ENCODE results near the gene CT47C1. TPM values are rescaled to one million over a fixed set of nuclear protein-coding genes. Genes with fewer than 3 reads are reported as not detected.

Gene CT47C1
- total RNA-seq, 2 experiments from 2014 or later, result not detected

- no peaks in the 10 kb centered on the region for H3K4me1 ChIP-seq (ENCODE audit: insufficient read depth, low read length, poor library complexity, severe bottlenecking)
- H3K4me3 ChIP-seq (ENCODE audit: low read depth, low read length, poor library complexity, severe bottlenecking), result no peak overlapping the region
- TF ChIP-seq EZH2phosphoT487 (IDR thresholded peaks at IDR 0.05; ENCODE audit: borderline replicate concordance, low read depth, low read length) (no peak), CTCF (conservative IDR thresholded peaks at IDR 0.05; ENCODE audit: low read length) (no peak)
- BruUV-seq (replicated peaks), result no TSS peak
- ChIA-PET POLR2A (interaction anchor here (0.6 kb wide), 1 partner anchor 98 kb away, joined by 3 read pairs; no protein-coding TSS in a partner anchor), CTCF (ENCODE audit: unreplicated experiment) (no interaction called here)
- intact Hi-C loops (cut with micrococcal nuclease; ENCODE audit: unreplicated experiment), result no loop called here
- H3K9me2 ChIP-seq (ENCODE audit: insufficient read depth, low read length), result no peaks in the 10 kb centered on the region
- no peak for DNase-seq (ENCODE audit: low spot score)
- no peaks in the 10 kb centered on the region for H3K9me3 ChIP-seq (ENCODE audit: low read length)
- no peak overlapping the region for H3K27ac ChIP-seq (ENCODE audit: low read depth, low read length, poor library complexity, severe bottlenecking)
- no peak overlapping the region for H2AFZ ChIP-seq (ENCODE audit: low read length)
- H3K4me2 ChIP-seq (ENCODE audit: low read length), result no peak overlapping the region
- H3K36me3 ChIP-seq (ENCODE audit: insufficient read depth, low read length), result no peaks in the 10 kb centered on the region
- H3K79me2 ChIP-seq (ENCODE audit: insufficient read depth, low read depth, low read length), result no peaks in the 10 kb centered on the region
- no peaks in the 10 kb centered on the region for H4K20me1 ChIP-seq (ENCODE audit: insufficient read depth, low read length)
Observed at GRCh38 chrX:119093991-119094735, 21.4 kb downstream of the CT47C1 start.

GRCh38 chrX:119094819-119095218 lies 22.0 kb downstream of the CT47C1 start:
- no TSS peak for BruUV-seq (replicated peaks)
- H2AFZ ChIP-seq (ENCODE audit: low read length), result no peak overlapping the region
- H3K36me3 ChIP-seq (ENCODE audit: insufficient read depth, low read length), result no peaks in the 10 kb centered on the region
- no peaks in the 10 kb centered on the region for H4K20me1 ChIP-seq (ENCODE audit: insufficient read depth, low read length)
- ChIA-PET CTCF (ENCODE audit: unreplicated experiment) (no interaction called here), POLR2A (no interaction called here)
- no peak for TF ChIP-seq CTCF (conservative IDR thresholded peaks at IDR 0.05; ENCODE audit: low read length)
- TF ChIP-seq EZH2phosphoT487 (IDR thresholded peaks at IDR 0.05; ENCODE audit: borderline replicate concordance, low read depth, low read length), result no peak
- H3K9me2 ChIP-seq (ENCODE audit: insufficient read depth, low read length), result no peaks in the 10 kb centered on the region
- no peak overlapping the region for H3K4me3 ChIP-seq (ENCODE audit: low read depth, low read length, poor library complexity, severe bottlenecking)
- intact Hi-C loops (cut with micrococcal nuclease; ENCODE audit: unreplicated experiment), result no loop called here
- no peak overlapping the region for H3K4me2 ChIP-seq (ENCODE audit: low read length)
- H3K9me3 ChIP-seq (ENCODE audit: low read length), result no peaks in the 10 kb centered on the region
- H3K4me1 ChIP-seq (ENCODE audit: insufficient read depth, low read length, poor library complexity, severe bottlenecking), result no peaks in the 10 kb centered on the region
- no peaks in the 10 kb centered on the region for H3K79me2 ChIP-seq (ENCODE audit: insufficient read depth, low read depth, low read length)
- H3K27ac ChIP-seq (ENCODE audit: low read depth, low read length, poor library complexity, severe bottlenecking), result no peak overlapping the region
- DNase-seq (ENCODE audit: low spot score), result no peak

GRCh38 chrX:119095936-119096335 lies 23.1 kb downstream of the CT47C1 start:
- CTCF ChIA-PET (ENCODE audit: unreplicated experiment), result no interaction called here
- Histone ChIP-seq H2AFZ (ENCODE audit: low read length) (no peak overlapping the region), H4K20me1 (ENCODE audit: insufficient read depth, low read length) (no peaks in the 10 kb centered on the region), H3K4me2 (ENCODE audit: low read length) (no peak overlapping the region), H3K9me3 (ENCODE audit: low read length) (no peaks in the 10 kb centered on the region), H3K27ac (ENCODE audit: low read depth, low read length, poor library complexity, severe bottlenecking) (no peak overlapping the region), H3K9me2 (ENCODE audit: insufficient read depth, low read length) (no peaks in the 10 kb centered on the region), H3K4me1 (ENCODE audit: insufficient read depth, low read length, poor library complexity, severe bottlenecking) (no peaks in the 10 kb centered on the region), H3K4me3 (ENCODE audit: low read depth, low read length, poor library complexity, severe bottlenecking) (no peak overlapping the region), H3K79me2 (ENCODE audit: insufficient read depth, low read depth, low read length) (no peaks in the 10 kb centered on the region), H3K36me3 (ENCODE audit: insufficient read depth, low read length) (no peaks in the 10 kb centered on the region)
- DNase-seq (ENCODE audit: low spot score), result no peak
- POLR2A ChIA-PET, result no interaction called here
- no TSS peak for BruUV-seq (replicated peaks)
- TF ChIP-seq EZH2phosphoT487 (IDR thresholded peaks at IDR 0.05; ENCODE audit: borderline replicate concordance, low read depth, low read length), result no peak
- intact Hi-C loops (cut with micrococcal nuclease; ENCODE audit: unreplicated experiment), result no loop called here

Data from OCI-LY7 (cell line).